ENCODE measurements around the gene ABHD6.
"Not testable (repeated sequence)": the region's sequence is repeated elsewhere in the genome, so short reads cannot be mapped to it uniquely, and the experiment has no call there.

ABHD6 gene

GRCh38 chr3:58210761-58211460 is 26.7 kb upstream of the ABHD6 start, which contains the start of gene DNASE1L3:
Gene DNASE1L3, minus strand, starts transcription at chr3:58210972. Its CDS starts 66 bp downstream, at chr3:58210906.
- no peak for DNase-seq

GRCh38 chr3:58214484-58215316 is 22.9 kb upstream of the ABHD6 start:
- peak in 1 of 2 donors; percentile 57 for DNase-seq

- no peak for DNase-seq
These were observed 22.1 kb upstream of the ABHD6 start for GRCh38 chr3:58215317-58216025.

GRCh38 chr3:58216496-58217195 is 20.9 kb upstream of the ABHD6 start:
- DNase-seq = no peak

GRCh38 chr3:58217209-58217811 is 20.3 kb upstream of the ABHD6 start:
- DNase-seq = peak; percentile 42 to 53

GRCh38 chr3:58218904-58219303 is 18.7 kb upstream of the ABHD6 start:
- no peak for DNase-seq

GRCh38 chr3:58222161-58222724 is 15.3 kb upstream of the ABHD6 start:
- no peak for DNase-seq

- DNase-seq = no peak
These were observed 13.7 kb upstream of the ABHD6 start for GRCh38 chr3:58223855-58224254.

GRCh38 chr3:58227933-58228332 is 9.7 kb upstream of the ABHD6 start:
- not testable (repeated sequence) for DNase-seq

GRCh38 chr3:58230876-58231552 is 6.6 kb upstream of the ABHD6 start:
- no peak for DNase-seq

GRCh38 chr3:58231666-58232065 is 5.9 kb upstream of the ABHD6 start:
- DNase-seq = no peak

GRCh38 chr3:58234516-58234931 is 3.1 kb upstream of the ABHD6 start:
- no peak for DNase-seq

GRCh38 chr3:58235970-58236369 is 1.6 kb upstream of the ABHD6 start:
- no peak for DNase-seq

- DNase-seq = no peak
These were observed 910 bp upstream of the ABHD6 start for GRCh38 chr3:58236527-58237237.

GRCh38 chr3:58237941-58238681 is 519 bp downstream of the ABHD6 start:
- DNase-seq = peak in 1 of 2 donors; percentile 86

GRCh38 chr3:58238830-58239229 is 1.2 kb downstream of the ABHD6 start:
- no peak for DNase-seq

- DNase-seq = no peak
These were observed 3.9 kb downstream of the ABHD6 start for GRCh38 chr3:58241306-58242044.

GRCh38 chr3:58242340-58242739 is 4.7 kb downstream of the ABHD6 start:
- DNase-seq = no peak

- not testable (repeated sequence) for DNase-seq
These were observed 5.3 kb downstream of the ABHD6 start for GRCh38 chr3:58242860-58243259.
